SIG-M5 treated with dmso at 0.1 percent for 504 hours (cell line): Measurements from ENCODE around the gene PCDH9.

ENCODE experiments used
- DNase-seq: peaks from one replicate; lab custom pipeline; 2025; ENCODE audit not compliant: unreplicated experiment; lab: John Stamatoyannopoulos, UW

Gene PCDH9

DNA sequence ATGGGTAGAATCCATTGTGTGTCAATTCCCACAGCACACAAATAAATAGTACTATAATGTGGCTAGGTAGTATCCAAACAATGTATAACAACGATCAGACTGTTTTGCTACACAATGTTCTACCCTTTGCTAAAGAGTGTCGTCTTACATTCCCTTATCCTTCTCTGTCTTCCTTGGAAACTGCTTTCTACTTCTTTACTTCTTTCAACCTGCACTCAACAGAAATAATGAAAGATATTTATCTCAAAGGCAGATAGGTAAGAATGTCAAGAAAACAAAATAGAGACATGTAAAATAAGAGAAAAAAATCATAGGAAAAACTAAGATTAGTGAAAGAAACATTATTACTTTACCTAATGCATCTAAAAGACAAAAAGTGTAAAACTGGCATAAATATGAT, 814.7 kb downstream of the PCDH9 start:
- no peak for DNase-seq

DNA sequence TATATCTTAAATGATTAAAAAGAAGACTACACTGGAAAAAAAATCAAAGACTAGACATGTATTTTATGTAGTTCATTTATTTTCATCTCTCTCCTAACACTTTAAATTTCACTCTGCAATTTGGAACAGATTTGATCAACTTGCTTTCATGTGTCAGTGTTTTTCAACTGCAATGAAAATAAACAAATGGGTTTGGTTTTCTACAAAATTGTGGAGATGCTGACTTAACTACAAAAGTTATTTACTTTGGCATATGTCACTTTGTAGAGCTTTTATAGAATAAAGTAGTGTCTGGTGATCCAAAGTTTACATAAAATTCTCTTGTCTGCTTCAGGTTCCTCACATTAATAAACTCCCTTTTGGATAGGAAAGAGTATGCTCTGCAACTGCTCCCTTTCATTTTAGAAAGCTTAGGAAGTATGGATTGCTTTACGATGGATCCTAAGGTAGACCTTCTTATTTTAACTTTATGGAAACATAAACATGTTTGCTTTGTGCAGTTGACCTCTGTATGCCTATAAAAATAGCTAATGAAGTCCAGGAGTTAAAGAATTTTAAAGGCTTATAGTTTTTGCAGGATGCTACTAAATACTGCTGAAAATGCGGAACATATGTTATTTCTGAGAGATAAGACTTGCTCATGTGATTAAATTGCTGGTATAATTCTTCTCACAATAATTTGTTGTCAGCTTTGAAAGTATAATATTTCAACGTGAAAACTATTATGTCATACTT, 815.9 kb downstream of the PCDH9 start:
- DNase-seq = no peak

DNA sequence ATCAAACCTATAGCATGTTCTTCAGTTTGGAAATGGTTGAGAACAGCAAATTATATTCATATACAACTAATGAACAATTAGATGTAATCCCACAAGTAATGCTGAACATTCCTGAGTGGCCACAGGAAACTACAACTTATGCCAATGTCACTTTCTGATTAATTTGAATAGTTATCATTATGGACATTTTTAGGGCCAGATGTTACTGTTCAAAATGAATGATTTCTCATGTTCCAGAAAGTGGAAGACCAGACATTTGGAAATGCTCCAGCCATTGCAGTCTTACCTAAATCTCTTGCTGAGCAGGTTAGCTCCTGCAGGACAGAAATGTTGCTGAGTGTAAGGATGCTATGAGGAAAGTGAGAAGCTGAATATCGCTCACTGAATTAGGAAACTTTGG, 819.8 kb downstream of the PCDH9 start:
- no peak for DNase-seq

DNA sequence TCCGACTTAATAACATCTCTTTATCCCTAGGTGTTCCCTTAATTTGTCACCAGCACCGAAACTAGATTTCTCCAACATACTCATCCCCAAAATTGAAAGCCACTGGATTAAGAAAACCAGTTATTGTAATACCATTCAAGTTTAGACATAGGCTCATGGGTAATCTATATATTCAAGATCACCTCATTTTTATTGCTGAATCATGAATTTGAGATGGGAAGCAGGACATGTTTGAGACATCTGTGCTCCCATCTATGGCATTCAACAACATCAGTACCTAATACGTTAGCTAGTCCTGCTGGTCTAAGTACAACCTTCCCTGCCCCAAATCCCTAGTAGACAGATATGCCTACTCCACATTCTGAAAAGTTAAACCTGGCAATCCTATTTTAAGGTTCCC, 820.6 kb downstream of the PCDH9 start:
- no peak for DNase-seq

DNA sequence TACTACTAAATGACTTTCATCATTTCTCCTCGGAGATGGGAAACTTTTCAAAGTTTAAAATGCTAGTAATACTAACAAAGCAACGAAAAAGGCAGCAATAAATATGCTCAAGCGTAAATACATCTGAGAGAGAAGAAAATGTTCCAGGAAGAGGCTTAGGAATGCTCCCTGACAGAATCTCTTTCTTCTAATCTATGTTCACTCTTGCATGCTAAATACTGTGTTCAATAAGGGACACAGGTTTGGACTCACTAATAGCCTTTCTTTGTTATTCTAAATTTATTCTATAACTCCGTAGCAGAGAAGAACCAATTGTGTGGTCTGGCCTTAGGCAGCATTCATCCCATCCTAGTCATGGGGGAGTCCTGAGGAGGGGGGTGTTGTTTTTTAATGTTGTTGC, 823.0 kb downstream of the PCDH9 start:
- no peak for DNase-seq

DNA sequence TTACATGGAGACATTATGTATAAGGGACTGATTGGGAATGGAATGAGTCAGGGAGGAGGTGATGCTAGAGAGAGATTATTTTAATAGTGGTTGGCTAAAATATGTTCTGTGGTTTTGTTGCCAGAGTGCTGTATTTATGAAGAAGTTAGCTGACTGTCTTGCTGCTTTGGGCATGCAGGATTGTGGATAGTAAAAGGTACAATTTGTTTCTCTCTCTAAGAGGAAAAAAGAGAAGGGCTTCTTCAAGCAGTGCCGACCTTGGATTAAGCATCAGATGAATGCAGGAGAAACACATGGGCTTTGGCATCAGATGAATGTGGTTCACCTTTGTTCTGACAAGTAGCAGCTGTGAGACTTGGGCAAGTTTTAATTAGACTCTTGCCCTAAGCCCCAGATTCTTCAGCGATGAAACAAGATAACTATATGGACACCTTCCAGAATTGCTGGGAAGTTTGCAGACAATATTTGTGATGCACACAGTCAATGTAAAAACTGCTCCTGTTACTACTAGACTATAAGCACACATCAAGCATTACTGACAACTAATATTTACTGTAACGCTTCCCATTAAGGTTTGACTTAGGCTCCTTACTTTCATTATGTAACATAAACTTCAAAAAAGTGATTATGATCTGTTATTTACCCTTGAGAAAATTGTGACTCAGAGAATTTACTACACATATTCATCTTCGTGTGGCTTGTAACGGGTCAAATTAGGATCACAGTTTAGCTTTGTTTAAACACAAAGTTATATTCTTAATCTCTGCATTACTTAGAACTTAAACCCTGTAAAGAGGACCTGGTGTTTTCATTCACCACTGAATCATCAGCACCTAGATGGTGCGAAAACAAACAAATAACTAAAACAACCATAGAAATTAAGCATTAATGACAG, 824.0 kb downstream of the PCDH9 start:
- DNase-seq = no peak

DNA sequence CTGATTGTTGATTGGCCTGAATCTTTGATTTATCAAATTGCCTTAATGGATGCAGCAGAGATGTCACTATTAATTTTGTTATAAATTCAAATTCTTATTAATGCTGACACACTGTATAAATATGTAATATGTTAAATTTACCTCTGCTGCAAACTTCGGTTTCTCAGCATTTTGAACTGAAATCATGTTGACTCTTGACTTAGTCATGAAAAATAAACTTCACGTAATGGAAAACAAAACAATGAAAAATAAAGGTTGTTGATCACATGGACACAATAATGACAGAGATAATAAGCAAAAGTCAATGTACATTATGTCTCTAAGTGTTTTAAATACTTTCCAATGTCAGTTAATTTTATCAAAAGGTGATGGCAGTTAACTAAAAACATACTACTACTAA, 827.6 kb downstream of the PCDH9 start:
- DNase-seq = no peak

DNA sequence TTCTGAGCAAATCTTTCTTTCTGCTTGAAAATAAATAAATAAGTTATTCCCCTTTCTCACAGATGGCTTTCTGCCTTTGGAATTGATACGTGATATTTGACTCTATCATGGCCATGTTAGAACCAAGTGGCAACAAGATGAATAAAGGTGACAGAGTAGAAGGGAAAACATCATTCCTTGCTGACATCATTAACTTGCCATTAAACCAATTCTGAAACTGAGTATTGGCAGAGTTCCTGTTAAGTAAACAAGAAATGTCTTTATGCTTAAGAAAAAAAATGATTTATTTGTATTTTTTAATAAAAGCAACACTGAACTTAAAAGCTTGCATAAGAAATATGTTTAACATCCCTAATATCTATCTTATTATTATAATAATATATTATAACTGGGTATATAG, 828.1 kb downstream of the PCDH9 start:
- DNase-seq = no peak

DNA sequence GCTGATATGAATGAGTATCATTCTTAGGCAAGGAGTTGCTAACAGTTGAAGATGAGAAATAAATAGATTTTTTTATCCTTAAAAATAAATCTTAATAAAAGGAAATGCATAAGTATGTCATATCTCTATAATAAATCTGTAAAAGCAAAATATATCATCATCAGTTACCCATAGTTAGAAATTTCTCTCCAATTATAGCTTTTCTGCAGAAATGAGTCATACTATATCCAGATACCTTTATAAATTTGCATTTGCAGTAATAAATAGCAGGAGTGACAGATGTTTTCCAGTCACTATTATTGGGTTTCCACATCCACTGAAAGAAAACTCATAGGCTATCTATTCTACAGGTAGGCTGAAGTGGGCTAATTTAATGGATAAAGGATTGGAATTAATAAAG, 829.8 kb downstream of the PCDH9 start:
- no peak for DNase-seq

DNA sequence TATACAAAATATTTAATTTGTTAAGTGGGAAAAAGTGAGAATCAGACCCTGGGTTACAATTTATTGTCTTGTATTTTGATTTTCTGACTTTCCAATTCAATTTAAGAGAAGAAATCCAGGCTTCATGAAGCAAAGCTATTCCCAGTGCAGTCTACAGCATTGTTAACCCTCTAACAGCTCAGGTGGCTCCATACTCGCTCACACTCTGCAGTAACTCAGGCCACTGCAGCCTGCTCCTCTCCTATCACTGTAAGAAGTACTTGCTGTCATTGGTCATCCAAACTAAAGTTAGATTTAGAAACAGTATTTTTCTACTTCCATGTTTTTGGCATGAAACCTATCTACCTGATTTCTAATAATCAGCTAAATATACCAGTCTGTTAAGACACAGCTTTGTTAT, 830.3 kb downstream of the PCDH9 start:
- no peak for DNase-seq

DNA sequence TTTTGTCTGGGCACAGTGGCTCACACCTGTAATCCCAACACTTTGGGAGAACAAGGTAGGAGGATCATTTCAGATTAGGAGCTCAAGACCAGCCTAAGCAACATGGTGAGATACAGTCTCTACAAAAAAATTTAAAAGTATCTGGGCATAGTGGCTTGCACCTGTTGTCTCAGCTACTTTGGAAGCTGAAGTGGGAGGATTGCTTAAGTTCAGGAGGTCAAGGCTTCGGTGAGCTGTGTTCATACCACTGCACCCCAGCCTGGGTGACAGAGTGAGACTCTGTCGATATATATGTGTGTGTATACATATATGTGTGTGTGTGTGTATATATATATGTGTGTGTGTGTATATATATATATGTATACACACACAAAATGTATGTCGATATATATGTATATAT, 833.0 kb downstream of the PCDH9 start:
- no peak for DNase-seq

DNA sequence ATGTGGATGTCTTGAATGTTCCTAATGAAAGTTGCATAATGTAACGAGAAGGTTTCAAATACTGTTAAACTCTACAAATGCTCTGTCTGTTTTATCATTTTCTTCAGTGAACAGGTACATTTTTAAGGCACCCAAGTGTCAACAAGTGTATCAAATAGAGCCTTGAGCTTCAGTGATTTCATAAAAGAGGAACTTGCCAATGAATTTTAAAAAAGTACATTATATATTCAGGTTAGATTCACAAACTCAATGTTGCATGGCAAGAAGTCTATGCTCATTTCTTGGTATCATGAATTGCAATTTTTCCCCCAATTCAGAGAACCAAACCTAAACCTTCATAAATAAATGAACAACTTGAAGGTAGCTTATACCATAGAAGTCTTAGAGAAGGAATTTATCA, 838.8 kb downstream of the PCDH9 start:
- DNase-seq = no peak

DNA sequence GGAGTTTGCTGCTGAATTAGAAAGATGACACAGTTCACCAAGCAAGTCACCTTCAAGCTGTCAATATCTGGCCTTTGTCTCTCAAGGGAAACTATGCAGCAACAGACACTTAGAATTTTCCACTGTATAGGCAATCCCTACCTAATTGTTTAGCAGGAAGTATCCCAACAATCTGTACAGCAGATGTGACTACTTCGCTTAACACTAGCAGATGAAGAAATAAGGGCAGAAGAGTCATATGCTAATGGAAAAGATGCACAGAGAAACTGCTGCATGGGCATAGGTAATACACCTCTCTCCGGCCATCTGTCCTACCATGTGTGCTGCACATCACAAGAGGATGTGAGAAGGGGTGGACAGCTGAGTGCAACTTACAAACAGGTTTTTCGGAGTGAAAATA, 851.2 kb downstream of the PCDH9 start:
- DNase-seq = no peak

DNA sequence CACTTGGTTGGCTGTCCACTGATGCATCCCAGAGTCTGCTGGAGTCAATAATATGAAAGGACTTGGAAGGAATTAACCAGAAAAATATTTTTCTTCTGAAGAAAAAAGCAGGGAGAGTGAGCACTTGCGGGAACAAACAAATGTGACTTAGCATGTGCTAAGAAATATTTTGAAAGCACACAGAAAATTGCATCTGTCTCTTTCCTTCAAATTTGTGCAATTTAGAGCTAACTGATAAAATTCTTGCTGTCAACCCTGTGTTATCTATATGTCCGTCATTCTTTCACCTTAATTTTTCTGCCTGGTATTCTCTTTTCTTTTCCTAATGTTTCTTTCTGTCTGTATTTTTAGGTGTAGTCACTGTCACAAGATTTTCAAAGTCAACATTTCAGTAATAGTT, 852.6 kb downstream of the PCDH9 start:
- no peak for DNase-seq

DNA sequence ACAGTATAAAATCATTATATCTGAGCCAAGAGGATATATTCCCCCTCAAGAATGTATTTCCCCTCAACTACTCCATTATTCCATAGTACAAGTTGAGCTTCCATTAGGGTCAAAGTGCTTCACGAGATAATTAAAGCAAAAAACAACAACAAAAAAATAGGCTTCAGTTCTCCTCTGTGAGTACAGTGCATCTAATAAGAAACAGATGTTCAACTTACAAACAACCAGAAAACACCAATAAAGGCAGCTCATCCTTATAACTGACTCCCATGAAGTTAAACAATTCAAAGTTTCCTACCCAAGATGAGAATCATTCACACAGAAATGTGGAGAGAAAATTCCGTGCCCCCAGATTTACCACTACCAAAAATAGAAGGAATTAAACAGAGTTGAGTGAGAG, 854.4 kb downstream of the PCDH9 start:
- no peak for DNase-seq

DNA sequence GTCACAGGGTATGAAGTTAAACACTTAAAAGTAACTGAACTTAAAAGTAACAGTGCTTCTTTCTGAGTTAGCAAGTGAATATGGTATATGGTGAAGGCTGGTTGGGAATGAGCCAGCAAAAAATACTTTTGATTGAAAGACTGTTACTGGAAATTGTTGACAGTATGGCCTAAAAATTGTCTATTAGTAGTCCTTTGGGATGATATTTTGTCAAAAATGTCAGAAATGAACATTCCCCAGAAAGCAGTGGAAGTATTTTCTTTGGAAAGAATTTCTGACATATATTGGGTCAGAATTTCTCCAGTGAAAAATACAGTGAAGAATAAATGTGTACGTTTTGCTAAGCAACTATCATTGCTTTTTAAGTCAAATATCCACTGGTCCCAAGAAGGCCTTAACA, 860.5 kb downstream of the PCDH9 start:
- DNase-seq = no peak

DNA sequence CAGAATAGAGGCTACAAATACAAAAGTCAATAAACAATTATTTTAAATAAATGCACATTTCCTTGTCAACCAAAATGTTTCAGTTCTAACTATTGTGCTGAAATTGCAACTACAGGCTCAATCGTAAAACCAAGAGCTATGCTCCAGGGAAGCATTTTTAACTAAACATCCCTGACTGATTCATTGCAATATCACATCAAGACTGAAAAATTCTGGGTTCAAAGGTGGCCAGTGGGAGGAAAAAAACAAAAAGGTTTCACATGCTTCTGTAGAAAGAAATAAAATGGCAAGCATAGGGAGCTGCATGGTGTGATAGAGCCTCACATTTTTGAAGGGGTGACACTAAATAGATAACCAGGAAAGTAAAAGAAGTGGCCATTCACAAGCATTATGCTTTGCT, 862.8 kb downstream of the PCDH9 start:
- no peak for DNase-seq

DNA sequence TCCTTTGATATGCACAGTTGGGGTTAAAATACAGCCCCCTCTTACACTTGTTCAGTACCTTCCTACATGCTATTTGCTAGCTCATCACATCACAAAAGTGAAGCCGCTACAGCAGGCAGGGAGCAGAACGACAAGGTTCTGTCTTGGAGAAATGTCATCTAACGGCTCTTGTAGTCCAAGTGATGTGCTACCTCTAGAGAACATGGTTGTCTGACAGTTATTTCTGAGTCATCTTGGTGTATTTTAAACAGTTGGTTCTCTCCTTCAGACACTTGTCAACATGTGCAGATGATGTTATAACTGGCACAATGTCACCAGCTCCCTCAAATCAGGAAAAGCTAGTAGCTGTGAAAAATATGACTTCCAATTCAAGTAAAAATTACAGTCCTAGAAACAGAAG, 865.0 kb downstream of the PCDH9 start:
- DNase-seq = no peak

DNA sequence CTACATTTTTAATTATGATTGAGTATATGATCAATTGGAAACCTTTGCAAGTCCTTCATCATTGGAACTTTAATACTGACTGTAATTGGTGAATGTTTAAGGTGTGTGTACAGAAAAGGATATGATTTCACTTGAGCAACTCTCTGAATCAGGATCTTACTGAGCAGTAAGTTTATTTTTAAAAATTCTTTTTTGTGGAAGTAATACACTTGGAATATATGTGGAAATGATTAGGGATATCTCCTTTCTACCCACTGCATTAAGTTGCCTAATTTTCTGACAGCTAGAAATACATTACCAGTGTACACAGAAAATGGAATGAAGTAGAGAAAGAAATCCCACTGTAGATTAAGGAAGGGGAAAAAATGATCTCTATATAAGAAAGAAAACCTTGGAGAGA, 865.8 kb downstream of the PCDH9 start:
- DNase-seq = no peak

DNA sequence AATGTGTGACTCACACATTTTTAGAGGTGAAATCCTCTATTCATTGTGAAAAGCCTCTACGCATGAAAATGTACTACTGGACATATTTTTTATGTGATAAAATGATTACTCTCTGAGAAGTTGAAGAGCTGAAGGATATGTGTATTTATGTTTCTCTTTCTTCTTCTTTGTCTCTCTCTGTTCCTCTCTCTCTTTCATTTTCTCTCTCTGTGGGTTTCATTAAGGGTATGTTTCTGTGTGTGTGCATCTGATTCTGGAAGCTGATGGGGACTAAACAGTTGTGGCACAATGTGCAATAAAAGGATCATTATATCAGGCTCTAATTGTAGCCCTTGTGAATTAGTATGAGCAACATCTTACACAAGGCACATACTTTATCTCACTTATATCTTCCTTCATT, 867.7 kb downstream of the PCDH9 start:
- DNase-seq = no peak

DNA sequence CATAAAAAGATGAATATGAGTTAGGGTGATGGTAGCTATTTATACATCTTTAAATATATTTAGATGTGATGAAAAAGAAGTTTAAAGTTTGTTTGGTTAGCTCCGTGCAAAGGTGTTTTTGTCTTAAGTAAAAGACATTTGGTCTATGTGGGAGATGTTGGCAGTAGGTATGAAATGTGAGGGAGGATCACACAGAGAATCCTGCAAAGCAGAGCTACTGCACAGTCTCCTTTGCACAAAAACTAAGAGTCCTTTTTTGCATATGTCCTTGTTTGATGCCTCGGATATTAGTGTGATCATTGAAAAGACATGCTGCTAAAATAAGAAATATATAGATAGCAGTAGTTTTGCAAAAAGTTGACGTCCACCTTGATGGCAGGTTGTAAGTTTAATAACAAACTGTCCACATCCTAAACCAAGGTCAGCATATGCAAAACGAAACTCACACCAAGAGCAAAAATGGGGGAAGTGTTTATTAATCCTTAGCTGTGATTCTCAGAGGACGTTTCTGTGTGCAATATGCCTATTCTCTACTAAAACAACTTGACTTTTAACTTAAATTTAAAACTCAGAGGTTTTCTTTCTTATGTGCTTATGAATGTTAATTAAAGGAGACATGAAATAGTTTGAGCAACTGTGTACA, 870.1 kb downstream of the PCDH9 start:
- DNase-seq = no peak

DNA sequence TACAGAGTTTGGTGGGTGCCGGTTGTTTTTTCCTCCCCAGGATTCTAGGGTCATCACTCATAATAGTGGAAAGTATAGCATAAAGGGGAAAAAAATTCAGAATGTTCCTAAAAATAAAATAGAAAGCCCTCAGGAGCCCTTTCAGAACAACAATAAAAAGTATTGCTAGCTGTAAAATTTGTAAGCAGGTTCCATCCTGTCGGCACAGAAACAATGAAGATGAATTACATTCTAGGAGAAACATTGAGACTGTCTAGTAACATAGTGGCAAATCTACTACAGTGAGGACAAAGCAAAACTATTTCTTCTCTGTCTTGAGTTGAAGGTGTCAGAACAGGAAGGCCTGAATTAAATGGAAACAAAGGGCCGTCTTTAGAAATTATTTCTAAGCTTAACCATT, 870.7 kb downstream of the PCDH9 start:
- DNase-seq = no peak
